HepG2 (cell line): ENCODE results near the gene CSNK1D. TPM values are rescaled to one million over a fixed set of nuclear protein-coding genes. Genes with fewer than 3 reads are reported as not detected.
A peak's percentile ranks its signal among the peaks of the same experiment; 100 is the strongest.

Source experiments
- ATF3 ChIP-seq: sonication (generic); formaldehyde crosslinking; IDR thresholded peaks from 2 replicates; pipeline ENCODE4 v1.4.0; 2020; ENCODE audit warnings: missing genetic modification reagents
- BCLAF1 ChIP-seq: fragments of 450-650 bp; IDR thresholded peaks from 2 replicates; pipeline ENCODE4 v1.6.1; 2017; ENCODE audit warnings: mild to moderate bottlenecking
- ELF4 ChIP-seq: sonication (generic); formaldehyde crosslinking; IDR thresholded peaks from 2 replicates; pipeline ENCODE4 v1.5.0; 2020; ENCODE audit warnings: missing genetic modification reagents, mild to moderate bottlenecking, moderate library complexity, borderline replicate concordance
- HOXD1 ChIP-seq: sonication (generic); formaldehyde crosslinking; IDR thresholded peaks from 2 replicates; pipeline ENCODE4 v1.5.0; 2020; ENCODE audit warnings: missing genetic modification reagents
- NR2F2 ChIP-seq: IDR thresholded peaks from 2 replicates; pipeline ENCODE4 v1.6.1; 2012; ENCODE audit warnings: low read depth, inconsistent platforms, borderline replicate concordance
- REST ChIP-seq, 2 experiments: IDR thresholded peaks; 2 replicates each; pipeline ENCODE4 v1.6.1; 2011 to 2012; ENCODE audit warnings: low read length in 2 of 2, borderline replicate concordance in 1 of 2, low read depth in 1 of 2, mild to moderate bottlenecking in 1 of 2, moderate library complexity in 1 of 2
- TEAD3 ChIP-seq: optimal IDR thresholded peaks from 2 replicates; pipeline ENCODE3; 2016; ENCODE audit warnings: borderline replicate concordance
- ZMYM2 ChIP-seq: sonication (generic); formaldehyde crosslinking; IDR thresholded peaks from 2 replicates; pipeline ENCODE4 v1.8.0; 2022; ENCODE audit warnings: mild to moderate bottlenecking, missing genetic modification reagents
- ZNF224 ChIP-seq: sonication (generic); formaldehyde crosslinking; IDR thresholded peaks from 2 replicates; pipeline ENCODE4 v1.5.0; 2020; ENCODE audit warnings: mild to moderate bottlenecking, missing genetic modification reagents
- ZNF256 ChIP-seq: sonication (generic); formaldehyde crosslinking; conservative IDR thresholded peaks from 2 replicates; pipeline ENCODE4 v1.4.0; 2020; ENCODE audit warnings: missing genetic modification reagents
- ZNF33B ChIP-seq: sonication (generic); formaldehyde crosslinking; IDR thresholded peaks from 2 replicates; pipeline ENCODE4 v1.5.1; 2020; ENCODE audit warnings: mild to moderate bottlenecking, missing genetic modification reagents
- ZNF703 ChIP-seq: sonication (generic); formaldehyde crosslinking; IDR thresholded peaks from 2 replicates; pipeline ENCODE4 v1.5.1; 2020; ENCODE audit warnings: missing genetic modification reagents, mild to moderate bottlenecking, moderate library complexity, borderline replicate concordance
- polyA plus RNA-seq, 8 experiments: library from polyadenylated mRNA; depleted of rRNA in 3 of 8; stranded (reverse) in 7 of 8; unstranded in 1 of 8; fragments of >200 nt; fragmentation: Illumina TruSeq in 4 of 8; extraction: Trizol in 4 of 8; gene quantifications; 2 replicates each; pipeline versions ENCODE4 v1.2.1 to v1.2.3, GENCODE V29; 2011 to 2016; ENCODE audit warnings: low read depth in 4 of 8, missing spikeins in 1 of 8, mixed read lengths in 1 of 8; ENCODE audit not compliant: insufficient read depth in 1 of 8
- total RNA-seq, 5 experiments: library from RNA; depleted of rRNA; stranded (reverse); fragments of >200 nt; fragmentation: Illumina TruSeq; extraction: Trizol; gene quantifications; 2 replicates each; pipeline ENCODE4 v1.2.3, GENCODE V29; 2016; ENCODE audit warnings: low read depth in 1 of 5

Gene CSNK1D
- total and polyA plus RNA-seq, 2 of the 13 experiments (the other 11 are each of a cell fraction or from before 2014, with no cell fraction given), result 31.5 to 128 TPM

- TF ChIP-seq ZNF703 (CRISPR knock-in tag) (peak; percentile 55; the same call in 1 of the 2 replicates), ATF3 (CRISPR knock-in tag) (peak; percentile 50; the same call in 1 of the 2 replicates), REST (IDR thresholded peaks at IDR 0.05; ENCODE audit: borderline replicate concordance in 1 of 2, low read depth in 1 of 2, low read length in 2 of 2) (no peak), HOXD1 (peak; percentile 70; the same call in 1 of the 2 replicates), ELF4 (CRISPR knock-in tag) (no peak), BCLAF1 (no peak), ZMYM2 (CRISPR knock-in tag) (peak; percentile 24; the same call in 1 of the 2 replicates), NR2F2 (no peak; the same call in 1 of the 2 replicates), ZNF256 (CRISPR knock-in tag) (no peak), ZNF224 (CRISPR knock-in tag) (0 out of 2 replicates have a peak, but pooled peaks have one; percentile 57), TEAD3 (CRISPR knock-in tag) (peak; percentile 35), ZNF33B (CRISPR knock-in tag) (peak; percentile 38)
These were observed 60.9 kb downstream of the CSNK1D start, which contains the start of gene CCDC57 (continued) for GRCh38 chr17:82212331-82213250.
